A549 (cell line): ENCODE measurements around the gene LGR4.

ENCODE experiments used
- EP300 ChIP-seq, 2 experiments: fragments of >200 bp; sonication (Bioruptor Twin); formaldehyde crosslinking; IDR thresholded peaks; 2 replicates in 1 of 2; 3 replicates in 1 of 2; pipeline ENCODE4 v1.6.1; 2016 to 2017
- TF ChIP-seq, protein P1 (sequence below): fragments of 200-600 bp; sonication (generic); IDR thresholded peaks from 2 replicates; pipeline ENCODE4 v1.6.1; 2016; ENCODE audit warnings: antibody characterized with exemption, mild to moderate bottlenecking, moderate library complexity

DNA sequence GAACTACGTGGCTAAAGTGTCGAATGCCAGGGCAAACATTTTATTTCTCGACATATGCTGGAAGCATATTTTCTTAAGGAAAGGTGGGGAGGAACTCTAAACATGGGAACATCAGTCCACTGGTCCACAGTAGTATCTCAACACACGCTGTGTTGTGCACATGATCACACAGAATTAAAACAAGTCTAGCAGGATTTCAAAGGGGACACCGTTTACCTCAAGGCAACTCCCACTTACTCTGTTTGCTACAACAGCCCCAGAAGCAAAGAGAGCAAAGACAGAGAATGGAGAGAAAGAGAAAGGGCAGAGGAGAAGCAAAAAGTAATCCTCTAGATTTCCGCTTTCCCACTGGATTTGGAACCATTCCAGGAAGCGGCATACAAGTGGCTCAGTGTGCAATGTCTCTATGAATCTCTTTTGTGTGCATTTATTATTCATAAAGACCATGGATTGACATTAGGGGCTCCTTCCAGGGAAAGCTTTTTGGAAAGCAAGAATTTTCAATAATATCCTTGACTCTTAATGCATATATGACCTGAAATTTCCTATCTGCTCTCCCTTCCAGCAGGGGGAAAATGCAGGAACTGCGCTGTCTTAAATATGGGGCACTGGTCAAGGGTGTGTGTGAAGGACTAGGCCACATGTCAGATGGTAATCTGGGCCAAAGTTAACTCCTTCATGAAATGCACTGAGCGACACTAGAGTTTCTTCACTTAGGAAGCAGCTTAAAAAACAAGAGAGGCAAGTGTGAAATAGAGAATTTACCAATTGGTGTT, 74.8 kb downstream of the LGR4 start:
- TF ChIP-seq, protein P1, sequence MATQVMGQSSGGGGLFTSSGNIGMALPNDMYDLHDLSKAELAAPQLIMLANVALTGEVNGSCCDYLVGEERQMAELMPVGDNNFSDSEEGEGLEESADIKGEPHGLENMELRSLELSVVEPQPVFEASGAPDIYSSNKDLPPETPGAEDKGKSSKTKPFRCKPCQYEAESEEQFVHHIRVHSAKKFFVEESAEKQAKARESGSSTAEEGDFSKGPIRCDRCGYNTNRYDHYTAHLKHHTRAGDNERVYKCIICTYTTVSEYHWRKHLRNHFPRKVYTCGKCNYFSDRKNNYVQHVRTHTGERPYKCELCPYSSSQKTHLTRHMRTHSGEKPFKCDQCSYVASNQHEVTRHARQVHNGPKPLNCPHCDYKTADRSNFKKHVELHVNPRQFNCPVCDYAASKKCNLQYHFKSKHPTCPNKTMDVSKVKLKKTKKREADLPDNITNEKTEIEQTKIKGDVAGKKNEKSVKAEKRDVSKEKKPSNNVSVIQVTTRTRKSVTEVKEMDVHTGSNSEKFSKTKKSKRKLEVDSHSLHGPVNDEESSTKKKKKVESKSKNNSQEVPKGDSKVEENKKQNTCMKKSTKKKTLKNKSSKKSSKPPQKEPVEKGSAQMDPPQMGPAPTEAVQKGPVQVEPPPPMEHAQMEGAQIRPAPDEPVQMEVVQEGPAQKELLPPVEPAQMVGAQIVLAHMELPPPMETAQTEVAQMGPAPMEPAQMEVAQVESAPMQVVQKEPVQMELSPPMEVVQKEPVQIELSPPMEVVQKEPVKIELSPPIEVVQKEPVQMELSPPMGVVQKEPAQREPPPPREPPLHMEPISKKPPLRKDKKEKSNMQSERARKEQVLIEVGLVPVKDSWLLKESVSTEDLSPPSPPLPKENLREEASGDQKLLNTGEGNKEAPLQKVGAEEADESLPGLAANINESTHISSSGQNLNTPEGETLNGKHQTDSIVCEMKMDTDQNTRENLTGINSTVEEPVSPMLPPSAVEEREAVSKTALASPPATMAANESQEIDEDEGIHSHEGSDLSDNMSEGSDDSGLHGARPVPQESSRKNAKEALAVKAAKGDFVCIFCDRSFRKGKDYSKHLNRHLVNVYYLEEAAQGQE, result no peak
- TF ChIP-seq EP300 (IDR thresholded peaks at IDR 0.05), result no peak
